GM12801 (cell line): ENCODE data around the gene UGT1A5.

ENCODE experiments used
- CTCF ChIP-seq: IDR thresholded peaks from one replicate; pipeline ENCODE4 v1.5.1; 2011; ENCODE audit warnings: control low read depth; ENCODE audit not compliant: insufficient read length; ENCODE audit errors: extremely low read depth

Gene UGT1A5

GRCh38 chr2:233688341-233688740 lies 24.4 kb upstream of the UGT1A5 start:
- TF ChIP-seq CTCF = no peak

GRCh38 chr2:233689031-233689430 lies 23.7 kb upstream of the UGT1A5 start:
- TF ChIP-seq CTCF = no peak

GRCh38 chr2:233689501-233689900 lies 23.2 kb upstream of the UGT1A5 start:
- no peak for TF ChIP-seq CTCF

- TF ChIP-seq CTCF = no peak
Observed at GRCh38 chr2:233690444-233690843, 22.3 kb upstream of the UGT1A5 start.

- TF ChIP-seq CTCF = no peak
Observed at GRCh38 chr2:233691443-233692433, 21.0 kb upstream of the UGT1A5 start.

GRCh38 chr2:233692648-233693047 lies 20.1 kb upstream of the UGT1A5 start, which contains the start of gene UGT1A6:
Gene UGT1A6, plus strand, starts transcription at chr2:233692890. Its CDS starts 115 bp downstream, at chr2:233693005.
- no peak for TF ChIP-seq CTCF

GRCh38 chr2:233693963-233694362 lies 18.7 kb upstream of the UGT1A5 start:
- no peak for TF ChIP-seq CTCF
